HG03025 (cell line): ENCODE data around the gene BAK1.
"Not testable (repeated sequence)": the region's sequence is repeated elsewhere in the genome, so short reads cannot be mapped to it uniquely, and the experiment has no call there.

Experiments used
- ATAC-seq: cut with Tn5 transposase; IDR thresholded peaks from one replicate; pipeline ENCODE4 v1.9.1; 2021; ENCODE audit warnings: mild to moderate bottlenecking, moderate library complexity; ENCODE audit not compliant: unreplicated experiment, low FRiP score

BAK1 gene

DNA sequence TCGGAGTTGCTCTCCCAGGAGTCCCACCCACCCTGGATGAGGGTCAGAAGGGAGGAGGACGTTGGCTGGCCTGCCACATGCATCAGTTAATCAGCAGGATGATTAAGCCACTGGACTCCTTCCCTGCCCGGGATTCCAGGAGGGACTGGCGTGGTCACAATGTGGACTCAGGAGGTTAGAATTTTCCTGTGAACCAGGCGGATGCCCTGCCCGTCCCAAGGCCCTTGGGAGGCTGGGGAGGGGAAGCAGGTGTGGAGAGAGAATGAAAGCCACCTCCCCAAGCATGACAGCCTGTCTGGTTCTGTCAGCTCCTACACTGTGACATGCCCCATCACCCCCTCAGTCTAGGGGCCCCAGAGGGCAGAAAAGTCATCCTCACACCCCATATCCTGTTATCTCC lies 29.5 kb upstream of the BAK1 start:
- ATAC-seq = no peak

DNA sequence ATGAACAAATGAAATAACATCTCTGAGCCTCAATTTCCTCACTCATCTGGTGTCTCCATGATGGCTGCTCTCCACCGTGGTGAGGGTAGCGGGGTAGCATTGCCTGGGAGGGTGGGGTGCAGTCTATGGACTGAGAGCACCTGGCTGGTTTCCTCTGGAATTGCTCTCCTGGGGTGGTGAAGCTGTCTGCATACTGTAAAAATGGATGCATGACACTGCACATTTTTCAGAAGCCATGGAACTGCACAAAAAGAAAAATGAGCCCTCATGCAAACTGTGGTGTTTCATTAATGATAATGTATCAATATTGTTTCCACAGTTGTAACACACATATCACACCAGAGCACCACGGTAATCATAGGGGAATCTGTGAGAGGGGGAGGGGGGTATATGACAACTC lies 28.9 kb upstream of the BAK1 start:
- no peak for ATAC-seq

DNA sequence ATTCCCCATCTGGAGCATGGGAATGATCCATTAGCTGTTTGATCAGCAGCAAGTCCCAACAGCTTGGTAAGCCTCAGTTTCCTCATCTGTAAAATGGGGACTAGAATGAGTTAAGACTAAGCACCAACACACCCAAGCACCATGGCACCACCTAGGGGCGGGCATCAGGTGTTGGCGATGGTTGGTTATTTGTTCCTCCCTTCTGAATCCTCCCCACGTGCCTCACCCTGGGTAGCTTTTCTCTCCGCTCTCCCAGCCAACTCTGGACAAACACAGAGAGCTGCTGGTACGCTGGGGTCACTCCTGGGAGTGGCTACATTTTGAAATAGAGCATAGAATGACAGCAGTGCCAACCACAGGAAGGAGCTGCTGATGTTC lies 27.7 kb upstream of the BAK1 start:
- ATAC-seq = no peak

DNA sequence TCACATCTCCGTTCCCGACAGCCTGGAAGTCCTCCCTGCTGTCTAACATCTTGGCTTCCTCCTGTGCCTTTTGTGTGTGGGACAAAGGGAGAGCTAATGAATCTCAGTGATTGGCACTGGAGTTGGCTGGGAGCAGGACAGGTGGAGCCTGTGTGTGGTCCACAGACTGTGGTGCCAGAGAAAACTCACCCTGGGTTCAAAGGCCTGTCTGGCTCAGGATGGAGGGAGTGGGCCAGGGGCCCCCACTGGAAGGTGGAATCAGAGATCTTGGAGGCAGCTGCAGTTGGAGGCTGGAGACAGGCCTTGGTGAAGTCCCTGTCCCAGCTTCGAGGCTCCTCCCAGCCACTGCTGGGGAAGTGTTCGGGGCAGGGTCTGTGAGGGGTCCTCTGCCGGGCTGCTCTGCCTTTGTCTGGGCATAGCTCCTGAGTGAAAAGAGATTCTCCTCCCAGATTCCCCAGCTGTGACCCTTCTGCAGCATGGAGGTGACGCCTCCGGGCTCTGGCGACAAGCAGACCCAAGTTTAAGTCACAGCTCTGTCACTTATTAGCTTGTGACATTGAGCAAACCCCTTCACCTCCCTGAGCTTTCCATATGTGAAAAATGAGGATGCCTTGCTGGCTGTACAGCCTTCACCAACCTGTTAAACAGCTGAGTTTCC lies 27.2 kb upstream of the BAK1 start:
- no peak for ATAC-seq

DNA sequence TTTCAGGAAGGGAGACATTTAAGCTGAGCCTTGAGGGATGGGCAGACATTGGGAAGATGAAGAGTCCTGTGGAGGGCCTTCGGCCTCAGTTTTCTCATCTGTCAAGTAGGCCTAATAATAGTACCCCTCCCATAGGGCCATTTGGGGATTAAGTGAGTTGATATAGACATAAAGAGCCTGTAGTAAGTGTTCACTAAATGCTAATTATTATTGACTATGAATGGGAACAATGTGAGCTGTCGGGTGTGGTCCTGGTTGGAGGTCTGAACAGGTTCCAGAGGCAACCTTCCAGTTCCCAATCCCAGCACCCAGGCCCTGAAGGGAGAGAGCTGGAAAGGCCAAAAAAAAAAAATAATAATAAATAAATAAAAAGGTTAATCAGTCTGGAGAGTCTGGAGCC lies 26.6 kb upstream of the BAK1 start:
- no peak for ATAC-seq

DNA sequence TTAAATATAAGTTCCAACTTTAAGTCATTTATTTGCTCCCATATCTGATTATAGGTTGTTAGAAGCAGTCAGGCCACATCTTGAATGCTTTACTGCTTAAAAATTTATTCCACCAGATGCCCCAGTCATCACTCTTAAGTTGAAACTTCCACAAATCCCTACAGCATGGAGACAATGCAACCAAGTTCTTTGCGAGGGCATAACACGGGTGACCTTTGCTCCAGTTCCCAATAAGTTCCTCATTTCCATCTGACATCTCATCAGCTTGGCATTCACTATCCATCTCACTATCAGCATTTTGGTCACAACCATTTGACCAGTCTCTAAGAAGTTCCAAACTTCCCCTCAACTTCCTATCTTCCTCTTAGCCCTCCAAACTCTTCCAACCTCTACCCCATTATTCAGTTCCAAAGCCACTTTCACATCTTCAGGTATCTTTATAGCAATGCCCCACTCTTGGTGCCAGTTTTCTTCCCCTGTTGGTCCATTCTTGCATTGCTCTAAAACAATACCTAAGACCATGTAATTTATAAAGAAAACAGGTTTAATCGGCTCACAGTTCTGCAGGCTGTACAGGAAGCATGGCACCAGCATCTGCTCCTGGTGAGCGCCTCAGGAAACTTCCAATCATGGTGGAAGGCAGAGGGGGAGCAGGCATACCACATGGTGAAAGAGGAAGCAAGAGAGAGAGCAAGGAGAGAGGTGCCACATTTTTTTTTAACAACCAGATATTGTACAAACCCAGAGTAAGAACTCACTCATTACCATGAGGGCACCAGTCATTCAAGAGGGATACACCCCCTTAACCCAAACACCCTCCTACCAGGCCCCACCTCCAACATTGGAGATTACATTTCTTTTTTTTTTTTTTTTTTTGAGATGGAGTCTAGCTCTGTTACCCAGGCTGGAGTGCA lies 25.1 kb upstream of the BAK1 start:
- ATAC-seq = no peak

DNA sequence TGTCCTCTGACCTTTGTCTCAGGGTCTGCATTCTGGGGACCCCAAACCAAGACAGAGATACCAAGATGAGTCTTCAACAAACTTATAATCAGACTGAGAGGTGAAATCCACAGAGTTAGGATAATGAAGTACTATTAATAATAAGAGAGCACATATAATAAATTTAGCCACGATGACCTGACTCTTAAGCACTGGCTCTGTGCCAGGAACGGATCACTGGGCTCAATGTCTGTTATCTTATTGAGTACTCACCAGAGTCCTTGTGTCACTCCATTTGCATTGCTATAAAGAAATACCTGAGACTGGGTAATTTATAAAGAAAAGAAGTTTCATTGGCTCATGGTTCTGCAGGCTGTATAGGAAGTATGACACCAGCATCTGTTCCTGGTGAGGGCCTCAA lies 22.1 kb upstream of the BAK1 start:
- ATAC-seq = no peak

DNA sequence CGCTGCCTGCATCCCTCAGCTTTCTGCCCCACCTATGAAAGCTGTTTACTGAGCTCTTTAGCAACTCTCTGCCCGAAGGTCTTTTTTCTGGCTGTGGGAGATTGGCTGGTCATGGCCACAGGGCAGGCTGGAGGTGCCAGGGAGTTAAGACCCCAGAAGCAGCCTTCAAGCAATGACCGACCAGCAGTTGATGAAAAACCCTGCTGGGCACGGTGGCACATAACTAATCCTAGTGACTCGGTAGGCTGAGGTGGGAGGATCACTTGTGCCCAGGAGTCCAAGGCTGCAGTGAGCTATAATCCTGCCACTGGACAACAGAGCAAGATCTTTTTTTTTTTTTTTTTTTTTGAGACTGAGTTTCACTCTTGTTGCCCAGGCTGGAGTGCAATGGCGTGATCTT lies 20.7 kb upstream of the BAK1 start:
- no peak for ATAC-seq

DNA sequence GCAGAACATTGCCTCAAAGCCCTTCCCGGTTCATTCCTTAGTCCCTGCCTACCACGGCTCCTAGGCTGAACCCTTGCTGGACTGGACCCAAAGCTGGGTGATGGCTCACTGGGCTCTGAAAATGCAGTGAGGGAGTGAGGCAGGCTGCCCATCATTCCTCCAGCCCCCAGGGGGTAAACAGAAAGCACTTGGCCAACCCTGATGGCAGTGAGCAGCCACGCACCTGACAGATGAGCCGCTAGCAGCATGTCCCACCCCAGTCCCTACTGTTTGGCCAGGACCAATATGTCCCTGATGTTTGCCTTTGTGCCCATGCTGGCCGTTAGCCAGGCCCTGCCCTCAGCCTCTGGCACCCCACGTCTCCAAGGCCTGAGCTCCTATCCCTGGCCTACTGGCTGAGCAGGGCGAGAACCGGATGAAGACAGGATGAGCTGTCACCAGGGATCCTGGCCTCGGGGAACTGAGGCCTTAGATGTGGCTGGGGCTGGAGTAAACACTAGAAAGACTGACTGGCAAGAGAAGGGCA lies 19.4 kb upstream of the BAK1 start:
- ATAC-seq = no peak

DNA sequence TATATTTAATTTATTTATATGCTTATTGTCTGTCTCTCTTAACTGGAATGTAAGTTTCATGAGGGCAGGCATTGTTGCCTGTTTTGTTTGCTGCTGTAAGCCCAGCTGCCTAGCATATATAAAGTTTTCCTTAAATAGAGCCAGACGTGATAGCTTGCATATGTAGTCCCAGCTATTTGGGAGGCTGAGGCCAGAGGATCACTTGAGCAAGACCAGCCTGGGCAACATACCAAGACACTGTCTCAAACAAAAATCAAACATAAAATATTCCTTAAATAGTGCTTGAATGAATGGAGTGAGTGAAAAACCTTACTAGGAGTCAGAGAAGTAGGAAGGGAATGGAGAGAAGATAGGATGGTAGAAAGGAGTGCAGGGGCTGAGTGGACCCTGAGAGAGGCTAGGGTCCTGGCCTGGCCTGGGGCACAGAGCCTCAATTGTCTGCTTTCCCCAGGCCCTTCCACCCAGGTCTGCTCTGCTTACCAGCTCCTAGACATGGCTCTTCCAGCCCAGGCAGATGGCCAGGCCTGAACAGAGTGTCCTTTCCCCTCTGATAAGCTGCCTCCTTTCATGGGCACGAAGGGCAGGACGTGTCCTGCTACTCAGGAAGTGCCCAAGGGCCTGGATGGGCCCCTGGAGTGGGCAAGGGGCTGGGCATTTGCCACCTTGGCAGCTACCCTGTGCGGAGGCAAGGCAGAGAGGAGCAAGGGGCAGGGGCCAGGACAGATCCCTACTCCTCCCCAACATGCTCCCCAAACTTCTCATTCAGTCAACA lies 17.7 kb upstream of the BAK1 start:
- ATAC-seq = no peak

DNA sequence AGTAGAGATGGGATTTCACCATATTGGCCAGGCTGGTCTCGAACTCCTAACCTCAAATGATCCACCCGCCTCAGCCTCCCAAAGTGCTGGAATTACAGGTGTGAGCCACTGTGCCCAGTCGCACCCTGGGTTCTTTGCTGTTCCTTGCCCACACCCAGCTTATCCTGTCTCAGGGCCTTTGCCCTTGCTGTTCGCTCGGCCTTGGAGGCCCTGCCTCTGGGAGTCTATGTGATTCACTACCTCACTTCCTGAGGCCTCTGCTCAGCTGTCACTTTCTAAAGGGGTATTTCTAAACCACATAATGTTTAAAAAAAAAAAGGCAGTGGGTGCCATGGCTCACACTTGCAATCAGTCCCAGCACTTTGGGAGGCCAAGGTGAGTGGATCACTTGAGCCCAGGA lies 16.8 kb upstream of the BAK1 start:
- ATAC-seq = not testable (repeated sequence)

DNA sequence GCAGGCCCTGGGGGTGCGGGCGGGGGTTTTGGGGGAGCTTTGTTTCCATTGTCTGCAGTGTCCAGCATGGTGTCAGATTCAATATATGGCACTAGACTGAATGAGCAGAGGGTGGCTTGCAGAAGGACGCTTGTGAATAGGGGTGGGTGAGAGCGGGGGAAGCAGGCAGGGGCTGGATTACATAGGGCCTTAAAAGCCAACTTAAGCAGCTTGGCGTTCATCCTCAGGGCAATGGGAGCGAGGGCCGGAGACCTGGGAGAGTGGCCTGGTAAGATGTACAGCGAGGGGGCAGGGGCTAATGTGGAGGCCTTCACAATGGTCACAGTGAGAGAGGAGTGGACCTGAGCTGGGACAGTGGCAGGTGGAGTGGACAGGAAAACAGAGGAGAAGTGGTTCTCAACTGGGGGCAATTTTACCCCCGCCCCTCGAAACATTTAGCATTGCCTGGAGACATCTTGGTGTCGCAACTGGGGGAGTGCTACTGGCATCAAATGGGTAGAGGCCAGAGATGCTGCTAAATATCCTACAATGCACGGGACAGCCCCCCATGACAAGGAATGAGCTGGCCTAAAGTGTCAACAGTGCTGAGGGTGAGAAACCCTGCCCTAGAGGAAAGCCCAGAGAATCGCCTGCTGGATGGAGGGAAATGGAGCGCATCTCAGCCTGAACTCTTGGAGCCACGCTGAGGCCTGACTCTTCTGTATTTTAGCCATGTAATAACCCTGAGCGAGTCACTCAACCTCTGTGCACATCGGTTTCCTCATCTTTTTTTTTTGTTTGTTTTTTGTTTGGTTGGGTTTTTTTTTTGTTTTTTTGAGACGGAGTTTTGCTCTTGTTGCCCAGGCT lies 15.1 kb upstream of the BAK1 start:
- no peak for ATAC-seq

DNA sequence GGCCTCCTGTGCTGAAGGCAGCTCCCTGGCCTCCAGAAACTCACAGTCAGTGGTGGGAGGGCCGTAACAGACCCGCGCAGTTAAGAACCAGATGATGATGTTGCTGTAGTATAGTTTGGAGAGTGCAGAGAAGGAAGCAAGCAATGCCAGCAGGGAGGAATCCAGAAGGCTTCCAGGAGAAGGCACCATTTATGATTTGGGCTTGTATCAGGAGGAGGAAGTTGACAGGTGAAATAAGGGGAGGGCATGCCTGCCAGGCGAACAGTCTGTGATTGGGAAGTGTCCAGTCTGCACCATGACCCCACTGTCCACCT lies 13.3 kb upstream of the BAK1 start:
- no peak for ATAC-seq

DNA sequence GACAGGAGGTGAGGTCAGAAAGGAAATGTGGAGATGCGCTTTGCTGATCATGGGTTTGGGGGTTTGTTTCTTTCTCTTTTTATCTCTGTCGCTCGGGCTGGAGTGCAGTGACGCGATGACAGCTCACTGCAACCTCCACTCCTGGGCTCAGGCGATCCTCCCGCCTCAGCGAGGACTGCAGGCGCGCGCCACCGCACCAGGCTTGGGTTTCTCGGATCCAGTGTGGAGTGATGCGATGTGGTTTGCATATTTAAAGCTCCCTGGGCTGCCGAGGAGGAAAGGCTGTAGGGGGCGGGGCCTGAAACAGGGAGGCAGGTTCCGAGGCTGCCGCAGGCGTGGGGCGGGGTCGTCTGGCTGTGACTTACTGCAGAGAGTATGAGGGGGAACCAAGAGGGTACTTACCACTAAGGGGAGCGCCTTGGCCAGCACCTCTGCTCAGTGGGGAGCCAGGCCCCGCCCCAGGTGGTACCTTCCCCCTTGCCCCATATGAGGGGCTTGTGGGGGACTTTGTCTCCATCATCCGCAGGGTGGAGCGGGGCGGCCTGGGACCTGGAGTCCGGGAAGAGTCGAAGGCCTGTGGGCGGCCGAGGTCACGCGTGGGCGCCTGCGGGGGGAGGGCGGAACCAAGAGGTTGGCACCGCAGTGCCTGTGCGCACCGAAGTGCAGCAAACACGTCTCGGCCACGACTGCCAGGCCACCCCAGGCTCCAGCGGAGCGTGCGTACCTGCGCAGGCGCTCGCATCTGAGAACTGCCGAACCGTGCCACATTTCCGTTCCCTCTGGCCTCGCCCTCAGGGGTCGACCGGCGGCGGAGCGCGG lies 12.7 kb upstream of the BAK1 start:
- ATAC-seq = no peak

DNA sequence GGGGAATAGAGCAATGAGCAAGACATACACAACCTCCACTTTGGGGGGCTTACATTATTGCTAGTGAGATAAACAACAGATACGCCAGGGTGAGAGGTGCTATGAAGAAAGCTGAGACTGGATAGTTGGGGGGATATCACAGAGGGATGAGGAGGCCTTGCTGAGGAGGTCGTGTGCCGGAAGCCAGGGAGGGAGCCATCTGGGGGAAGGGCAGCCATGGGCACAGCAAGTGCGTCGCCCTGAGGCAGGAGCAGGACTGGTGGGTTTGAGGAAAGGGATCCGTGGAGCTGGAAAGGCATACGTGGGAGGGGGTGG lies 12.2 kb upstream of the BAK1 start:
- no peak for ATAC-seq

DNA sequence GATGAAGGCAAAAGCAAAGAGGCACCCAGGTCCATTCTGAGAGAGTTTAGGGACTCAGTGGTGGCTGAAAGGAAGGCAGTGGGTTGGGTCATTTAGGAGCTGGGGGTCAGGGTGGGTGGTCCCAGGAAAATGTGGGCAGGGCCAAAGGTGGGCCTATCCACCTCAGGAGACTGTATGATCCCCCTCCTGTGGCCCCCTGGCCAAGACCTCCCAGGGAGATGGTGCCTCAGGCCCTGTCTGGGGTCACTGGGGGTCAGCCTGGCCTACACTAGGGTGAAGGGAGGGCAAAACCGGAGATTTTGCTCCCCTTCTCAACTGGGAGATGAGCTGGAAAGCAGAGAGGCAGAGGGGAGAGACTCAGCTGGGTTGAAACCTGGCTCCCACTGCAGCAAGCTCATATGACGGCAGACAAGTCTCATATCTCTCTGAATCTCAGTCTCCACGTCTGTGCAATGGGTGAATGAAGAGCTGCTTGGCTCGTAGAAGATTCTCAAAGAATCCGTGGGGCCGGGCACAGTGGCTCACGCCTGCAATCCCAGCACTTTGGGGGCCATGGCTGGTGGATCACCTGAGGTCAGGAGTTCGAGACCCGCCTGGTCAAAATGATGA lies 11.5 kb upstream of the BAK1 start:
- ATAC-seq = no peak

DNA sequence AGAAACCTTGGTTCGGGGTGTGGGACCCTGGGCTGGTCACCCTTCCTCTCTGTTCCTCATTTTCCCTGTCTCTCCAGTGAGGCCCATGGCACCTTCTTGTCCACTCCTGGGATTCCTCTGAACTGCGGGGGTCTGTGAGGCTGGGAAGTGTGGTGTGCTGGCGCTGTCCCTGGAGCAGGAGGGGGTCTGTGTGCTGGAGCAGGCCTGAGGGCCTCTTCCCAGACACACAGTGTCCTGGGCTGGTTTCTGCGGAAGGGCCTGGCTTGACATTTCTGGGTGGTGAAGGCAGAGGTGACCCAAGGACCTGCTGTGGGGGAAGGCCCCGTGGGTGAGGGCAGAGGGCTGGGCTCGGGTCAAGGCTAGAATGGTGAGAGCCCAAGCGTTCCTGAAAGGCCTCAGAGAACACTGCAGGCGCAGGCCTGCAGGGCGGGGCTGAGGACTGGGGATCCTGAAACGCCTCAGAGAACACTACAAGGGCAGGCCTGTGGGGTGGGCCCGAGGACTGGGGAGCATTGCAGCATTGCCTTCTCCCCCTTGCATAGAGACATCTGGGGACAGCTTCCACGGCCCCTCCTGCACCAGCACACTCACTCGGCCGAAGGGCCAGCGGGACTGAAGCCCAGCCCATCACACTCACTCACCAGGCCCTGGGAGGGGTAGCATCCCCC lies 10.6 kb upstream of the BAK1 start:
- ATAC-seq = no peak

DNA sequence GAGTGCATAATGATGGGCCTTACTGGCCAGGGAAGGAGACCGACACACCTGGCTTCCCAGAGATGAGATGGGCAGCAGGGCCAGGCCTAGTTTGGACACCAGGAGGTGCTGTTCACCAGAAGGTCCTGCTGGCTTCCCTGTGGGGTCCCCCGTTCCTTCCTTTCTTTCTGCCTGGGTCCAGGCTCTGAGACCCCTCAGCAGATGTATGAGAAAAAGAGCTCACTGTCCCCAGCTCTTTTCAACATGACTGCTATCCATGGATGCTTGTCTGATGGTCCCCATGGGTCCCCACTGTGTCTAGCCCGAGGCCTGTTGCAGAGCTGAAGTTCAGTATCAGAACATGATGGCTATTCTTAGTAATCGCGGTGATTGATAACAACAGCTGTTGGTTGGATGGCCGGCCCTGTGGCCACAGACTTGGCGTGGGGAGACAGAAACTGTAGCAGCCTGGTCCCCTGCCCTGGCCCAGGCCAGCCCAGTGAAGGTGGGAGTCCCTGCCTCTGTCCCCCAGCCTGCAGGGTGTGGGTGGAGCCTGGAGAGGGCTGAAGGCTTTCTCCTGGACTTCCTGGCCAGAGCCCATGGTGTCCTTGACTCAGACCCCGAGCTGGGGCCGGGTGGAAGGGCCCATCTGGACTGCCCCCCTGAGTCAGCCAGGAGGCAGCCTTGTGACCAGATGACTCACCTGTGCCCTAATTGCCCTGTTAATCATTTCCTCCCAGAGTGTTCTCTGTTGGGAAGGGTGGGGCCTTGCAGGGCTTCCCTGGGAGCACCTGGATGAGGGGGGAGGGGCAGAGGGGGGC lies 9.9 kb upstream of the BAK1 start:
- ATAC-seq = no peak
